K562 (cell line): ENCODE measurements around the gene PLEKHN1. TPM values are rescaled to one million over a fixed set of nuclear protein-coding genes. Genes with fewer than 3 reads are reported as not detected.
A peak's percentile ranks its signal among the peaks of the same experiment; 100 is the strongest.

ENCODE experiments used
- ATAC-seq: fragments of 200-7000 bp; cut with Tn5 transposase; 3 replicates; pipeline ENCODE4 v1.9.1; 2020; ENCODE audit warnings: moderate library complexity
- BruUV-seq: library from RNA; stranded (reverse); fragments of 400-500 nt; replicated peaks from 2 replicates; lab custom pipeline; 2021; lab: Mats Ljungman, UMichigan
- CTCF ChIA-PET: fragments of 300-600 bp; formaldehyde crosslinking; extraction: SDS; loops from one replicate; lab custom pipeline; 2021; ENCODE audit warnings: low intra/inter-chr PET ratio; lab: Yijun Ruan, JAX
- POLR2A ChIA-PET: fragments of 300-600, 350-650 bp; sonication (Branson Sonifier 250); formaldehyde crosslinking; extraction: SDS; loops from one replicate; lab custom pipeline; 2021; ENCODE audit warnings: antibody characterized with exemption, inconsistent platforms; lab: Yijun Ruan, JAX
- DNase-seq, 4 experiments: peaks; one replicate each; pipeline versions ENCODE4 v3.0.0 to v3.0.0-alpha.2; 2011 to 2018; ENCODE audit warnings: low spot score in 3 of 4, mixed read lengths in 3 of 4; ENCODE audit errors: extremely low read depth in 1 of 4
- FAIRE-seq: peaks from 2 replicates; lab custom pipeline; 2011; peaks lifted over from hg19 to GRCh38; lab: Jason Lieb, UNC
- H2AFZ ChIP-seq: 2 replicates; pipeline ENCODE4 v1.6.0; 2011; ENCODE audit warnings: low read depth, low read length, control low read depth, inconsistent platforms
- H3K27ac ChIP-seq: fragments of 200-600 bp; 3 replicates; pipeline ENCODE4 v1.8.0; 2011; ENCODE audit warnings: low read depth, mild to moderate bottlenecking, control low read depth, inconsistent platforms, low read length, moderate library complexity, mixed read lengths; ENCODE audit errors: extremely low read depth
- H3K27me3 ChIP-seq, 2 experiments: fragments of 300-600 bp in 1 of 2; 2 replicates in 1 of 2; 3 replicates in 1 of 2; pipeline versions ENCODE4 v1.6.0 to v1.8.0; 2011; ENCODE audit warnings: inconsistent platforms in 2 of 2, low read length in 2 of 2, mild to moderate bottlenecking in 1 of 2, mixed read lengths in 1 of 2, moderate library complexity in 1 of 2; ENCODE audit not compliant: control insufficient read depth in 2 of 2, insufficient read depth in 2 of 2
- H3K36me3 ChIP-seq: fragments of 300-600 bp; 3 replicates; pipeline ENCODE4 v1.8.0; 2011; ENCODE audit warnings: mild to moderate bottlenecking, low read length, inconsistent platforms; ENCODE audit not compliant: control insufficient read depth, insufficient read depth
- H3K4me1 ChIP-seq, 2 experiments: fragments of 200-600 bp in 1 of 2; replicated peaks in 1 of 2; 2 replicates in 1 of 2; 3 replicates in 1 of 2; pipeline versions ENCODE4 v1.5.1 to v1.8.0; 2011; ENCODE audit warnings: inconsistent platforms in 2 of 2, low read length in 2 of 2, mild to moderate bottlenecking in 1 of 2, mixed read lengths in 1 of 2, moderate library complexity in 1 of 2; ENCODE audit not compliant: control insufficient read depth in 2 of 2, insufficient read depth in 2 of 2
- H3K4me2 ChIP-seq: 2 replicates; pipeline ENCODE4 v1.6.1; 2011; ENCODE audit warnings: low read length, control low read depth, inconsistent platforms, mixed read lengths; ENCODE audit not compliant: insufficient read depth
- H3K4me3 ChIP-seq: fragments of 200-600 bp; sonication (generic), shearing (Covaris generic); 2 replicates; pipeline ENCODE4 v1.5.1; 2016; ENCODE audit warnings: control low read depth, inconsistent platforms
- H3K79me2 ChIP-seq: fragments of 200-600 bp; 3 replicates; pipeline ENCODE4 v1.8.0; 2011; ENCODE audit warnings: low read length, inconsistent platforms; ENCODE audit not compliant: control insufficient read depth, insufficient read depth
- H3K9ac ChIP-seq, 2 experiments: 2 replicates each; pipeline versions ENCODE4 v1.6.0 to v1.6.1; 2011; ENCODE audit warnings: low read depth in 2 of 2, low read length in 2 of 2, control low read depth in 1 of 2, inconsistent platforms in 1 of 2, mild to moderate bottlenecking in 1 of 2, mixed read lengths in 1 of 2; ENCODE audit not compliant: insufficient read depth in 1 of 2
- H3K9me1 ChIP-seq: one replicate; pipeline ENCODE4 v1.6.0; 2011; ENCODE audit warnings: inconsistent platforms, mild to moderate bottlenecking, low read length, moderate library complexity; ENCODE audit not compliant: control insufficient read depth, insufficient read depth
- H3K9me3 ChIP-seq: replicated peaks from 2 replicates; pipeline ENCODE4 v1.5.1; 2011; ENCODE audit warnings: low read depth, low read length, inconsistent platforms; ENCODE audit not compliant: control insufficient read depth, insufficient read depth
- H4K20me1 ChIP-seq: replicated peaks from 2 replicates; pipeline ENCODE4 v1.6.1; 2011; ENCODE audit warnings: low read length, inconsistent platforms, mixed read lengths; ENCODE audit not compliant: control insufficient read depth, insufficient read depth
- CHCHD3 ChIP-seq: fragments of 250-450 bp; sonication (Bioruptor Pico); IDR thresholded peaks from 2 replicates; pipeline ENCODE4 v2.1.2; 2022; ENCODE audit warnings: mild to moderate bottlenecking
- LARP7 ChIP-seq: fragments of 450-650 bp; IDR thresholded peaks from 2 replicates; pipeline ENCODE4 v1.6.1; 2016
- MAX ChIP-seq: sonication (generic); formaldehyde crosslinking; IDR thresholded peaks from 2 replicates; pipeline ENCODE4 v1.9.0; 2022; ENCODE audit warnings: mild to moderate bottlenecking, missing genetic modification reagents
- NRF1 ChIP-seq, 2 experiments: fragments of 450-650 bp; IDR thresholded peaks in 1 of 2; conservative IDR thresholded peaks in 1 of 2; 2 replicates each; pipeline ENCODE4 v1.6.1; 2014; ENCODE audit warnings: mild to moderate bottlenecking in 2 of 2
- PPARD ChIP-seq: fragments of 250-450 bp; sonication (Bioruptor Pico); IDR thresholded peaks from 2 replicates; pipeline ENCODE4 v1.8.0; 2022; ENCODE audit warnings: inconsistent platforms, mild to moderate bottlenecking, moderate library complexity
- RAD51 ChIP-seq: fragments of 450-650 bp; IDR thresholded peaks from 2 replicates; pipeline ENCODE4 v1.7.1; 2016; ENCODE audit warnings: low read depth, mild to moderate bottlenecking, borderline replicate concordance
- RBM39 ChIP-seq: fragments of 200-400 bp; formaldehyde crosslinking; optimal IDR thresholded peaks from 2 replicates; pipeline ENCODE3; 2018; ENCODE audit warnings: low read depth, low read length
- SAFB ChIP-seq: fragments of 200-400 bp; formaldehyde crosslinking; IDR thresholded peaks from 2 replicates; pipeline ENCODE4 v1.6.1; 2017; ENCODE audit warnings: low read depth, low read length, borderline replicate concordance
- SREBF2 ChIP-seq: sonication (generic); formaldehyde crosslinking; IDR thresholded peaks from 2 replicates; pipeline ENCODE4 v1.4.0; 2020; ENCODE audit warnings: mild to moderate bottlenecking, missing genetic modification reagents
- STAG1 ChIP-seq: sonication (generic); formaldehyde crosslinking; IDR thresholded peaks from 2 replicates; pipeline ENCODE4 v1.5.0; 2020; ENCODE audit warnings: missing genetic modification reagents, borderline replicate concordance
- ZBTB7A ChIP-seq: IDR thresholded peaks from 2 replicates; pipeline ENCODE4 v1.6.1; 2011; ENCODE audit warnings: low read depth, mild to moderate bottlenecking, low read length, moderate library complexity, borderline replicate concordance; ENCODE audit not compliant: control insufficient read depth
- WGBS: fragments of 100-300 bp; shearing (Covaris generic); methylation state at CpG from one replicate; pipeline ENCODE4 v1.1.6; 2016; ENCODE audit warnings: low coverage, mixed read lengths; ENCODE audit not compliant: insufficient coverage; ENCODE audit errors: missing lambda C conversion rate; 5-methylcytosine and 5-hydroxymethylcytosine counted together
- in situ Hi-C: fragments of 300-500 bp; cut with MboI; formaldehyde crosslinking; loops from 4 replicates; pipeline ENCODE4 v1.15.0; 2018; ENCODE audit warnings: inconsistent platforms, mixed read lengths
- intact Hi-C: fragments of 100-400 bp; cut with micrococcal nuclease; formaldehyde crosslinking; loops from 2 replicates; pipeline ENCODE4 v1.14.2; 2022
- polyA plus RNA-seq, 8 experiments: library from polyadenylated mRNA; depleted of rRNA in 4 of 8; stranded (reverse) in 5 of 8; unstranded in 3 of 8; fragments of >200 nt; fragmentation: Nextera tagmentation in 2 of 8; fragmentation: Illumina TruSeq in 1 of 8; extraction: Ambion mirVana in 2 of 8; extraction: Trizol in 1 of 8; gene quantifications; 2 replicates each; pipeline versions ENCODE4 v1.2.1 to v1.2.3, GENCODE V29; 2011 to 2014; ENCODE audit warnings: inconsistent platforms in 1 of 8, missing spikeins in 1 of 8
- total RNA-seq, 7 experiments: library from RNA; depleted of rRNA in 6 of 7; stranded (reverse); fragments of >200 nt in 6 of 7; fragmentation: Illumina TruSeq in 2 of 7; extraction: Trizol in 2 of 7; gene quantifications; 2 replicates each; pipeline versions ENCODE4 v1.2.1 to v1.2.3, GENCODE V29; 2011 to 2021; ENCODE audit warnings: low replicate concordance in 1 of 7
- TF ChIP-seq, protein P1 (sequence below): fragments of 250-450 bp; sonication (Bioruptor Pico); IDR thresholded peaks from 2 replicates; pipeline ENCODE4 v1.5.0; 2021; ENCODE audit warnings: mild to moderate bottlenecking, borderline replicate concordance

The PLEKHN1 gene
- total and polyA plus RNA-seq, 9 of the 15 experiments (the other 6 are each of a cell fraction or from before 2014, with no cell fraction given): 0.07 to 1.5 (median 0.13) TPM; not detected in 2

DNA sequence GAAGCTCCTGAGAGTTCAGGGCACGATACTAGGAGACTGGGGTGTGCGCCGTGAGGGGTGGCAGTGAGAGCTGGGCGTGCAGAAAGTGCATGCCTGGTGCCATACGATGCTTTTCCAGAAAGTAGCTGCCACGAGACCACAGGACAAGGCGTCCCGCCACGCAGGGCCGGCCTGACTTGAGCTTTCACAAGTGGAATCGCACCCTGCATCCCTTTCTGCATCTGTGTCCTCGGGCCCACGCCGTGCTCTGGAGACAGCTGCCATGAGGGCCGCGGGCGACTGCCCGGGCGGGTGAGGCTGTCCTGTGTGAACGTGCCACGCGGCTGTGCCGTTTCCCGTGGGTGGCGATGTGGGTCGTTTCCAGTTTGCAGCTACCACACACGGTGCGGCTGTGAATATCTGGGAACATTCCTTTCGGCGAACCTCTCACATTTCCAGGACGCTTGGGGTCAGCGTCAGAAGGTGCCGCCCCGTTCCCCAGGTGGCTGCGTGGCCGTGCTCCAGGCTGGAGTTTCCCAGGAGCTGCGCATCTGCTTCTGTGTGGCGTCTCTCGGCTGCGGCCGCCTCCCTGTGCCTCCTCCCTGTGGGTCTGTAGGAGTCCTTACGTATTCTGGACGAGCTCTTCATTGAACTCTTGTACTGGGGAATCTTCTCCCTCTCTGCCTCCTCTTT is 16.6 kb downstream of the PLEKHN1 start:
- no peaks in the 10 kb centered on the region for H3K79me2 ChIP-seq
- no peaks in the 10 kb centered on the region for H3K36me3 ChIP-seq
- TF ChIP-seq NRF1 (conservative IDR thresholded peaks at IDR 0.05 in 1 of 2, IDR thresholded peaks at IDR 0.05 in 1 of 2) (peak in 1 of 2 experiments; percentile 51; a peak in 3 of 4 replicates), SAFB (peak; percentile 40; the same call in 1 of the 2 replicates), MAX (CRISPR knock-in tag) (0 out of 2 replicates have a peak, but pooled peaks have one; percentile 14), SREBF2 (CRISPR knock-in tag) (no peak), ZBTB7A (no peak), PPARD (no peak), STAG1 (no peak), RBM39 (no peak), CHCHD3 (CRISPR knock-in tag) (no peak), RAD51 (no peak), LARP7 (no peak)
- TF ChIP-seq, protein P1, sequence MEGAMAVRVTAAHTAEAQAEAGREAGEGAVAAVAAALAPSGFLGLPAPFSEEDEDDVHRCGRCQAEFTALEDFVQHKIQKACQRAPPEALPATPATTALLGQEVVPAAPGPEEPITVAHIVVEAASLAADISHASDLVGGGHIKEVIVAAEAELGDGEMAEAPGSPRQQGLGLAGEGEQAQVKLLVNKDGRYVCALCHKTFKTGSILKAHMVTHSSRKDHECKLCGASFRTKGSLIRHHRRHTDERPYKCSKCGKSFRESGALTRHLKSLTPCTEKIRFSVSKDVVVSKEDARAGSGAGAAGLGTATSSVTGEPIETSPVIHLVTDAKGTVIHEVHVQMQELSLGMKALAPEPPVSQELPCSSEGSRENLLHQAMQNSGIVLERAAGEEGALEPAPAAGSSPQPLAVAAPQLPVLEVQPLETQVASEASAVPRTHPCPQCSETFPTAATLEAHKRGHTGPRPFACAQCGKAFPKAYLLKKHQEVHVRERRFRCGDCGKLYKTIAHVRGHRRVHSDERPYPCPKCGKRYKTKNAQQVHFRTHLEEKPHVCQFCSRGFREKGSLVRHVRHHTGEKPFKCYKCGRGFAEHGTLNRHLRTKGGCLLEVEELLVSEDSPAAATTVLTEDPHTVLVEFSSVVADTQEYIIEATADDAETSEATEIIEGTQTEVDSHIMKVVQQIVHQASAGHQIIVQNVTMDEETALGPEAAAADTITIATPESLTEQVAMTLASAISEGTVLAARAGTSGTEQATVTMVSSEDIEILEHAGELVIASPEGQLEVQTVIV (CRISPR knock-in tag): no peak
- TF ChIP-seq, all 486 proteins: peak for 3
- FAIRE-seq (no peak), DNase-seq (no peak), ATAC-seq (no peak)
- Histone ChIP-seq H4K20me1 (peaks cover 13% of the 10 kb centered on the region), H2AFZ (no peak overlapping the region), H3K9me3 (no peaks in the 10 kb centered on the region), H3K4me2 (no peak overlapping the region), H3K4me1 (peaks cover 0 to 61% of the 10 kb centered on the region in 2 experiments; a peak in 3 of 5 replicates), H3K27me3 (peaks cover 39 to 60% of the 10 kb centered on the region in 2 experiments; a peak in 4 of 5 replicates), H3K4me3 (no peak overlapping the region), H3K27ac (no peak overlapping the region), H3K9me1 (no peaks in the 10 kb centered on the region), H3K9ac (peak overlapping the region in 1 of 2 experiments; percentile 37; a peak in 1 of 4 replicates)
- ChIA-PET CTCF (interaction anchor here (2.9 kb wide), 1 partner anchor 81 kb away, joined by 27 read pairs; no protein-coding TSS in a partner anchor), POLR2A (interaction anchor here (0.6 to 1.7 kb wide), 7 partner anchors 12 to 351 kb away, joined by 3 to 8 read pairs (median 4); partner anchors contain the start of genes PLEKHN1 and TNFRSF18)
- intact Hi-C loops: loop anchor here (10.0 kb wide), 1 partner anchor 312 kb away; no protein-coding TSS in a partner anchor
- in situ Hi-C loops: loop anchor here (10.0 kb wide), 1 partner anchor 82 kb away; no protein-coding TSS in a partner anchor
- WGBS: 12% methylated on average over 43 of the region's 43 CpGs
- BruUV-seq: no TSS peak
